HCT116 (cell line): ENCODE measurements around the gene LHFPL6.

ENCODE experiments used
- CBX3 ChIP-seq: IDR thresholded peaks from 2 replicates; pipeline ENCODE4 v1.6.1; 2012; ENCODE audit warnings: low read depth
- CEBPB ChIP-seq: IDR thresholded peaks from 2 replicates; pipeline ENCODE4 v1.6.1; 2012; ENCODE audit warnings: low read depth
- CTCF ChIP-seq, 3 experiments: fragments of 200-600 bp in 1 of 3; sonication (generic) in 1 of 3; IDR thresholded peaks in 2 of 3; conservative IDR thresholded peaks in 1 of 3; 2 replicates each; pipeline ENCODE4 v1.5.1; 2012 to 2017; ENCODE audit warnings: low read depth in 2 of 3, low read length in 2 of 3, antibody characterized with exemption in 1 of 3, borderline replicate concordance in 1 of 3, control low read depth in 1 of 3, mild to moderate bottlenecking in 1 of 3, mixed read lengths in 1 of 3, mixed run types in 1 of 3, moderate library complexity in 1 of 3; ENCODE audit not compliant: insufficient read depth in 1 of 3
- EZH2phosphoT487 ChIP-seq: fragments of 200-600 bp; IDR thresholded peaks from 2 replicates; pipeline ENCODE4 v1.6.1; 2018; ENCODE audit warnings: antibody characterized with exemption, borderline replicate concordance
- JUND ChIP-seq: IDR thresholded peaks from 2 replicates; pipeline ENCODE4 v1.6.1; 2012
- POLR2A ChIP-seq: IDR thresholded peaks from 2 replicates; pipeline ENCODE4 v1.7.0; 2011; ENCODE audit warnings: borderline replicate concordance; ENCODE audit not compliant: insufficient read depth, insufficient read length; ENCODE audit errors: extremely low read depth
- POLR2AphosphoS5 ChIP-seq: IDR thresholded peaks from 2 replicates; pipeline ENCODE4 v1.6.1; 2011; ENCODE audit warnings: mild to moderate bottlenecking, low read depth, low read length, moderate library complexity
- RAD21 ChIP-seq: IDR thresholded peaks from 2 replicates; pipeline ENCODE4 v1.6.1; 2012; ENCODE audit warnings: low read depth, mild to moderate bottlenecking
- ZFX ChIP-seq: fragments of 450-650 bp; IDR thresholded peaks from 2 replicates; pipeline ENCODE4 v1.6.1; 2017
- ZNF274 ChIP-seq: fragments of 200-500 bp; sonication (Bioruptor generic); IDR thresholded peaks from 2 replicates; pipeline ENCODE4 v1.6.1; 2014; ENCODE audit warnings: mild to moderate bottlenecking, low read depth, low read length, inconsistent platforms

GRCh38 chr13:39542361-39542760, 60.6 kb downstream of the LHFPL6 start:
- TF ChIP-seq POLR2A (no peak), CTCF (IDR thresholded peaks at IDR 0.05 in 2 of 3, conservative IDR thresholded peaks at IDR 0.05 in 1 of 3; ENCODE audit: borderline replicate concordance in 1 of 3, insufficient read depth in 1 of 3, low read depth in 2 of 3, low read length in 2 of 3) (no peak), RAD21 (no peak), ZNF274 (no peak), POLR2AphosphoS5 (no peak), JUND (no peak), CEBPB (no peak), CBX3 (no peak), EZH2phosphoT487 (no peak), ZFX (no peak)
